ENCODE data around the gene RABEP2. TPM values are rescaled to one million over a fixed set of nuclear protein-coding genes. Genes with fewer than 3 reads are reported as not detected.

Gene RABEP2, protein sequence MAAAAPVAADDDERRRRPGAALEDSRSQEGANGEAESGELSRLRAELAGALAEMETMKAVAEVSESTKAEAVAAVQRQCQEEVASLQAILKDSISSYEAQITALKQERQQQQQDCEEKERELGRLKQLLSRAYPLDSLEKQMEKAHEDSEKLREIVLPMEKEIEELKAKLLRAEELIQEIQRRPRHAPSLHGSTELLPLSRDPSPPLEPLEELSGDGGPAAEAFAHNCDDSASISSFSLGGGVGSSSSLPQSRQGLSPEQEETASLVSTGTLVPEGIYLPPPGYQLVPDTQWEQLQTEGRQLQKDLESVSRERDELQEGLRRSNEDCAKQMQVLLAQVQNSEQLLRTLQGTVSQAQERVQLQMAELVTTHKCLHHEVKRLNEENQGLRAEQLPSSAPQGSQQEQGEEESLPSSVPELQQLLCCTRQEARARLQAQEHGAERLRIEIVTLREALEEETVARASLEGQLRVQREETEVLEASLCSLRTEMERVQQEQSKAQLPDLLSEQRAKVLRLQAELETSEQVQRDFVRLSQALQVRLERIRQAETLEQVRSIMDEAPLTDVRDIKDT
- total RNA-seq (2022; extraction: Qiagen RNA extraction) = 7.8 to 10.8 TPM (median 9.0 TPM) in 5 replicates

DNA sequence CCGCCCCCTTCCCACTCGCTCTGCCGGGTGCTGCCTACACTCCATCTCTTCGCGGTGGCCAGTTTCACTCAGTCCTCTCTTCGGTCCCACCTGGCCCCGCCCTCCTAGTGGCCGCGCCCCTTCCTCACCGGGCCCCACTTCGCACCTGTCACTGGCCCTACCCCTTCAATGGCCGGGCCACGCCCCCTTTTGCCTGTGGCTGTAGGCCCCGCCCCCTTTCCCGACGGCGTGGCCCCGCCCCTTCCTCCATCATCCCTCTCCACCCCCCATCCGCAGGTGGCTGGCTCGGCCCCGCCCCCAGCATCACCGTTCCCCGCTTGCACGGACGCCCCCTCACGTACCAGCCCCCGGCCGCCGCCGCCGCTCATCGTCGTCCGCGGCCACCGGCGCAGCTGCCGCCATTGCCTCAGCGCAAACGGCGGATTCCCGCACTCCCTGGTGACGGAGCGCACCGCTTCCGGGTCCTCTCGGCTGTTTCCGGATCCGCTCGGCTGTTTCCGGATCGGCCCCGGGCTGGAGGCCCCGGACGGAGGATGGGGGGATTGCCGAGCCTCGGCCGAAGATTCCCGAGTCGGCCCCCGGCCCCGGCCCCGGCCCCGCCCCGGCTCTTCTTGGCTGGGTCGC is at the start of gene RABEP2:
Gene RABEP2 (minus strand): TSS at position 477 of the 624 bp plus-strand sequence. CDS start 75 bp downstream, at position 402.

DNA sequence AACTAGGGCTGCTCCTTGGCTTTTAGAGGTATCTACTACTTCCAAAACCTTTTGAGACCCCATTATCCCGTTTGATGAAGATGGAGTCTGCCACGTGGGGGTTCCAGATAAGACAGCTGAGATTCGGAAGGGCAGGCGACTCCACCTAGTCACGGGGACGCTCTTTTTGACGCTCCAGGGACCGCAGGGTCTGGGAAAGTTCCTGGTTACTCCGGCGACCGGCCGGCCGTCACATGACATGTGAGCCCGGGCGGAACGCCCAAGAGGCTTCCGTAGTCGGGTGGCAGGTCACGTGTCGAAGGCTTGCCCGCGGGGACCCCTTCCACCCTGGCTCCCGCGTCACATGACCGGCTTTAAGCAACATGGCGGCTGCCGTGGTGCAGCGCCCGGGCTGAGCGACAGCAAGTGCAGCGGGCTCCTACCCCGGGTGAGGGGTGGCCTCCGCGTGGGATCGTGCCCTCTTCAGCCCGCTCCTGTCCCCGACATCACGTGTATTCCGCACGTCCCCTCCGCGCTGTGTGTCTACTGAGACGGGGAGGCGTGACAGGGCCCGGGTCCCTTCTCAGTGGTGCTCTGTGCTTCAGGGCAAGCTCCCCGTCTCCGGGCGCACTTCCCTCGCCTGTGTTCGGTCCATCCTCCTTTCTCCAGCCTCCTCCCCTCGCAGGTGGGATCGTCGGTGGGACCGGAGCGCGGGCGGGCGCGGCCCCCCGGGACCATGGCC is 49.6 kb upstream of the RABEP2 start, which contains the start of gene SPNS1:
Gene SPNS1 (plus strand): TSS at position 342 of the 721 bp plus-strand sequence. CDS start 374 bp downstream, at position 716.

DNA sequence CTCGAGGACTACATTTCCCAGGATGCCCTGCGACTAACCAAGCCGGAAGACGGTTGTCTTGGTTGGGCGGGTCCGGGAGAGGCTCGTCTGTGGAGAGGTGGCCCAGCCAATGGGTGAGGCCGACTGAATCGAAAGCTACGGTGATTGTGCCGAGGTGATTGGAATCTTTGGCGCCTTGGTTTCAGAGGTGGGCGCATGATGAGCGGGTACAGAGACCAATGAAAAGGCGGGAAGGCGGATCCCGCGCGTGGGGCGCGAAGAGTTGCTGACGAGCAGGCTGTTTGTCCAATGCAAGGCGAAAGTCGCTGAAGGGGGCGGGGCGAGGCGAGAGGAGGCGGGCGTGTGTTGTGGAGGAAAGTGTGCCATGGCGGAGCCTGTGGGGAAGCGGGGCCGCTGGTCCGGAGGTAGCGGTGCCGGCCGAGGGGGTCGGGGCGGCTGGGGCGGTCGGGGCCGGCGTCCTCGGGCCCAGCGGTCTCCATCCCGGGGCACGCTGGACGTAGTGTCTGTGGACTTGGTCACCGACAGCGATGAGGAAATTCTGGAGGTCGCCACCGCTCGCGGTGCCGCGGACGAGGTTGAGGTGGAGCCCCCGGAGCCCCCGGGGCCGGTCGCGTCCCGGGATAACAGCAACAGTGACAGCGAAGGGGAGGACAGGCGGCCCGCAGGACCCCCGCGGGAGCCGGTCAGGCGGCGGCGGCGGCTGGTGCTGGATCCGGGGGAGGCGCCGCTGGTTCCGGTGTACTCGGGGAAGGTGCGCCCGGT is 25.8 kb upstream of the RABEP2 start, which contains the start of gene NFATC2IP:
Gene NFATC2IP (plus strand): TSS at position 290 of the 762 bp plus-strand sequence. CDS start 75 bp downstream, at position 365.

DNA sequence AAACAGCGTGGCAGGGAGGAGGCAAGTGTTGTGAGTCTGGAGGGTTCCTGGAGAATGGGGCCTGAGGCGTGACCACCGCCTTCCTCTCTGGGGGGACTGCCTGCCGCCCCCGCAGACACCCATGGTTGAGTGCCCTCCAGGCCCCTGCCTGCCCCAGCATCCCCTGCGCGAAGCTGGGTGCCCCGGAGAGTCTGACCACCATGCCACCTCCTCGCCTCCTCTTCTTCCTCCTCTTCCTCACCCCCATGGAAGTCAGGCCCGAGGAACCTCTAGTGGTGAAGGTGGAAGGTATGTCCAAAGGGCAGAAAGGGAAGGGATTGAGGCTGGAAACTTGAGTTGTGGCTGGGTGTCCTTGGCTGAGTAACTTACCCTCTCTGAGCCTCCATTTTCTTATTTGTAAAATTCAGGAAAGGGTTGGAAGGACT is 6.8 kb upstream of the RABEP2 start, which contains the start of gene CD19:
Gene CD19 (plus strand): TSS at position 171 of the 425 bp plus-strand sequence. CDS start 30 bp downstream, at position 201.

DNA sequence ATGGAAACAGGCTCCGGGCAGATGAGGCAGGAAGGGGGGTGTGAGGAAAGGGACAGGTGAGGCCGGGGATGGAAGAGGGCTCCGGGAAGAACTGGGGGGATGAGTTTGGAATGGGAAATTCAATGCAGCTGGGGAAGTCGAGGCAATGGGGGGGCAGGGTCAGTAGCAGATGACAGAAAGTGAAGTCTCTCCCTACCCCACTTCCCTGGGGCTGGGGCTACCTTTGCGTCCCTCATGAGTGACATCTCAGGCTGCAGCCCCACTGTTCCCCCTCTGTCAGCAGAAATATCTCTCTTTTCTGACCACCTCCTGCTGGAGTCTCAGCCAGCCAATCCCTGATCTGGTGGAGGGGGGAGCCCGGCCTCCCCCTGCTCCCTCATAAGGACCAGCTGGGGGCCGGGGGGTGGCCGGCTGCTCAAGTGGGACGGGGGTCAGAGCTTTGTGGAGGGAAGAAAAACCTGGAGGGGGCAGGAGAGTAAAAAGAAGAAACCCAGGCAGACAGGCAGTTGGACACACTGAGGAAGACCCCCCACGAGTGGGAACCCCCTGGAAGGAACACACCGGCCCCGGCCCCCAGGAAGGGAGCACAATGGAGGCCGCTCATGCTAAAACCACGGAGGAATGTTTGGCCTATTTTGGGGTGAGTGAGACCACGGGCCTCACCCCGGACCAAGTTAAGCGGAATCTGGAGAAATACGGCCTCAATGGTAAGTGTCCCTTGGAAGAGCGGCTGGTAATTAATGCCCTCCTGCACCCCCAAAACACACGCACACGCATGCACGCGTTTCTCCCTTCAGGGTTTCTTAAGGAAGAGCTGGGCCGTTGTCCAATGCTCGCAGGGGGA is 46.7 kb downstream of the RABEP2 start, which contains the start of gene ATP2A1:
Gene ATP2A1 (plus strand): TSS at position 406 of the 844 bp plus-strand sequence. CDS start 184 bp downstream, at position 590.

Other genes with a start within 250 kb of the RABEP2 start
- gene EIF3C, start 213.8 kb downstream of the RABEP2 start, total RNA-seq (2022; extraction: Qiagen RNA extraction) = 193 to 400 TPM (median 345 TPM) in 5 replicates
- 0.88 to 2.5 TPM (median 1.5 TPM) in 5 replicates for gene NPIPB9, start 173.5 kb downstream of the RABEP2 start, total RNA-seq (2022; extraction: Qiagen RNA extraction)
- 85.3 to 130 TPM (median 118 TPM) in 5 replicates for gene ATXN2L, start 102.2 kb downstream of the RABEP2 start, total RNA-seq (2022; extraction: Qiagen RNA extraction)
- 219 to 319 TPM (median 284 TPM) in 5 replicates for gene TUFM, start 78.9 kb downstream of the RABEP2 start, total RNA-seq (2022; extraction: Qiagen RNA extraction)
- gene SH2B1, start 61.4 kb downstream of the RABEP2 start, total RNA-seq (2022; extraction: Qiagen RNA extraction) = 21.5 to 29.4 TPM (median 28.3 TPM) in 5 replicates
- 1.3 to 3.8 TPM (median 1.9 TPM) in 5 replicates for gene ATP2A1, start 46.8 kb downstream of the RABEP2 start, total RNA-seq (2022; extraction: Qiagen RNA extraction)
- gene CD19, start 6.7 kb upstream of the RABEP2 start, total RNA-seq (2022; extraction: Qiagen RNA extraction) = not detected in 5 replicates
- 18.0 to 32.6 TPM (median 24.3 TPM) in 5 replicates for gene NFATC2IP, start 25.7 kb upstream of the RABEP2 start, total RNA-seq (2022; extraction: Qiagen RNA extraction)
- gene SPNS1, start 49.5 kb upstream of the RABEP2 start, total RNA-seq (2022; extraction: Qiagen RNA extraction) = 50.2 to 80.3 TPM (median 73.2 TPM) in 5 replicates
- 2.5 to 5.8 TPM (median 3.9 TPM) in 5 replicates for gene LAT, start 59.8 kb upstream of the RABEP2 start, total RNA-seq (2022; extraction: Qiagen RNA extraction)